Neural cell (in vitro differentiated cells): ENCODE data around the gene PAPOLA. TPM values are rescaled to one million over a fixed set of nuclear protein-coding genes. Genes with fewer than 3 reads are reported as not detected.
"Not testable (repeated sequence)": the region's sequence is repeated elsewhere in the genome, so short reads cannot be mapped to it uniquely, and the experiment has no call there.

Experiments used
- H2AFZ ChIP-seq: fragments of 200-600, 300-800 bp; sonication (generic), shearing (Covaris generic); 2 replicates; pipeline ENCODE4 v1.6.0; 2014; ENCODE audit warnings: low read depth, mild to moderate bottlenecking, antibody characterized with exemption, low read length, moderate library complexity
- H3F3A ChIP-seq: fragments of 200-600 bp; shearing (Covaris generic); 2 replicates; pipeline ENCODE4 v1.6.1; 2016; ENCODE audit warnings: mild to moderate bottlenecking, moderate library complexity, mixed read lengths, antibody characterized with exemption, low read length; ENCODE audit not compliant: insufficient read depth, poor library complexity, severe bottlenecking
- H3K27ac ChIP-seq: fragments of 200-600, 300-800 bp; sonication (generic), shearing (Covaris generic); 2 replicates; pipeline ENCODE4 v1.5.1; 2014; ENCODE audit warnings: mild to moderate bottlenecking, low read length, moderate library complexity
- H3K27me3 ChIP-seq: fragments of 300-800, 200-600 bp; sonication (generic), shearing (Covaris generic); 2 replicates; pipeline ENCODE4 v1.6.0; 2014; ENCODE audit warnings: mild to moderate bottlenecking, low read depth, low read length, moderate library complexity; ENCODE audit not compliant: insufficient read depth
- H3K36me3 ChIP-seq: fragments of 300-800, 200-600 bp; sonication (generic), shearing (Covaris generic); 2 replicates; pipeline ENCODE4 v1.5.1; 2014; ENCODE audit warnings: mild to moderate bottlenecking, antibody characterized with exemption, low read length, moderate library complexity; ENCODE audit not compliant: insufficient read depth
- H3K4me2 ChIP-seq: fragments of 300-800, 200-600 bp; sonication (generic), shearing (Covaris generic); 2 replicates; pipeline ENCODE4 v1.6.0; 2014; ENCODE audit warnings: mild to moderate bottlenecking, low read length
- H3K4me3 ChIP-seq: fragments of 300-800, 200-600 bp; sonication (generic), shearing (Covaris generic); 2 replicates; pipeline ENCODE4 v1.5.1; 2014; ENCODE audit warnings: mild to moderate bottlenecking, low read length, moderate library complexity
- H3K79me2 ChIP-seq: fragments of 200-600 bp; shearing (Covaris generic); replicated peaks from 2 replicates; pipeline ENCODE4 v1.6.0; 2014; ENCODE audit warnings: mild to moderate bottlenecking, low read length, moderate library complexity; ENCODE audit not compliant: insufficient read depth
- H3K9ac ChIP-seq: fragments of 300-800, 200-600 bp; sonication (generic), shearing (Covaris generic); 2 replicates; pipeline ENCODE4 v1.6.1; 2016; ENCODE audit warnings: mild to moderate bottlenecking, low read length, mixed read lengths
- H3K9me2 ChIP-seq: fragments of 200-600 bp; shearing (Covaris generic); 2 replicates; pipeline ENCODE4 v1.6.1; 2016; ENCODE audit warnings: mild to moderate bottlenecking, low read length, mixed read lengths; ENCODE audit not compliant: insufficient read depth
- H3K9me3 ChIP-seq: fragments of 200-600, 300-800 bp; sonication (generic), shearing (Covaris generic); 2 replicates; pipeline ENCODE4 v1.6.1; 2016; ENCODE audit warnings: mild to moderate bottlenecking, mixed run types, low read length, moderate library complexity, mixed read lengths
- H4K20me1 ChIP-seq: fragments of 200-600 bp; shearing (Covaris generic); 2 replicates; pipeline ENCODE4 v1.6.1; 2016; ENCODE audit warnings: mild to moderate bottlenecking, mixed run types; ENCODE audit not compliant: insufficient read depth
- EP300 ChIP-seq: fragments of 450-650 bp; conservative IDR thresholded peaks from 2 replicates; pipeline ENCODE4 v1.6.1; 2014; ENCODE audit warnings: antibody characterized with exemption, mild to moderate bottlenecking, moderate library complexity; ENCODE audit not compliant: poor library complexity, severe bottlenecking
- EZH2 ChIP-seq: fragments of 200-600, 300-800 bp; shearing (Covaris generic), sonication (generic); IDR thresholded peaks from 2 replicates; pipeline ENCODE4 v1.6.1; 2014; ENCODE audit warnings: antibody characterized with exemption, low read length, borderline replicate concordance, mild to moderate bottlenecking; ENCODE audit not compliant: insufficient read depth, poor library complexity, severe bottlenecking
- MXI1 ChIP-seq: fragments of 450-650 bp; conservative IDR thresholded peaks from 2 replicates; pipeline ENCODE4 v1.6.1; 2014; ENCODE audit warnings: antibody characterized with exemption, mild to moderate bottlenecking; ENCODE audit not compliant: poor library complexity, severe bottlenecking
- POLR2AphosphoS5 ChIP-seq: IDR thresholded peaks from 2 replicates; pipeline ENCODE4 v1.6.1; 2012
- RAD21 ChIP-seq: fragments of 450-650 bp; conservative IDR thresholded peaks from 2 replicates; pipeline ENCODE4 v1.6.1; 2014; ENCODE audit warnings: antibody characterized with exemption, mild to moderate bottlenecking, moderate library complexity
- SMC3 ChIP-seq: fragments of 450-650 bp; conservative IDR thresholded peaks from 2 replicates; pipeline ENCODE4 v1.6.1; 2014; ENCODE audit warnings: antibody characterized with exemption, mild to moderate bottlenecking, moderate library complexity; ENCODE audit not compliant: poor library complexity
- TAF1 ChIP-seq: IDR thresholded peaks from 2 replicates; pipeline ENCODE4 v1.6.1; 2012; ENCODE audit warnings: low read depth
- polyA plus RNA-seq: library from polyadenylated mRNA; depleted of rRNA; stranded (reverse); fragments of >200 nt; gene quantifications from 2 replicates; pipeline ENCODE4 v1.2.3, GENCODE V29; 2014
- TF ChIP-seq, protein P1 (sequence below): IDR thresholded peaks from 2 replicates; pipeline ENCODE4 v1.6.1; 2012; ENCODE audit warnings: borderline replicate concordance
- TF ChIP-seq, protein P2 (sequence below): fragments of 450-650 bp; IDR thresholded peaks from 2 replicates; pipeline ENCODE4 v1.5.1; 2014; ENCODE audit warnings: antibody characterized with exemption, mild to moderate bottlenecking, moderate library complexity; ENCODE audit not compliant: poor library complexity, severe bottlenecking

PAPOLA gene
- polyA plus RNA-seq, 1 donor from 2014 or later, result 150 TPM

DNA sequence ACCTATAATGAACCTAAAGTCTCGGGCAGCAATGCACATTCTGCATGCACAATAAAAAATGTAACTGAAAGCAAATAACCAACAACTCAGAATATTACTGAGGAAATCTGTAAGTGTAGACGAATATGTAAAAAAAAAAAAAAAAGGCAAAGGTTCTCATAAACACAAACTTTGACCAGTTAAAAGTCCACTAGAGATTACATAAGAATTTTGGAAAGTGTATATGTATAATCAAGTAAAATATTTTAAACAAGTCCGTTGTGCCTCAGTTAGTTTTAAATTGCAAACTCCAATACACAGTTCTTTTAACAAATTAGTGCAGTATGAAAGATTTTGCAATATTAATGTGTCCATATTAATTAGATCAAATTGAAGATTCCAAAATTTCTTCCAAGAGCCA, 35.3 kb upstream of the PAPOLA start:
- Histone ChIP-seq H3K9ac (no peak overlapping the region), H3K4me3 (no peak overlapping the region), H3K79me2 (no peaks in the 10 kb centered on the region), H3K4me2 (no peak overlapping the region), H3F3A (no peaks in the 10 kb centered on the region), H3K27me3 (no peaks in the 10 kb centered on the region), H3K27ac (no peak overlapping the region), H3K9me2 (no peaks in the 10 kb centered on the region), H2AFZ (no peak overlapping the region), H3K36me3 (no peaks in the 10 kb centered on the region), H3K9me3 (no peaks in the 10 kb centered on the region), H4K20me1 (no peaks in the 10 kb centered on the region)
- TF ChIP-seq, protein P1, sequence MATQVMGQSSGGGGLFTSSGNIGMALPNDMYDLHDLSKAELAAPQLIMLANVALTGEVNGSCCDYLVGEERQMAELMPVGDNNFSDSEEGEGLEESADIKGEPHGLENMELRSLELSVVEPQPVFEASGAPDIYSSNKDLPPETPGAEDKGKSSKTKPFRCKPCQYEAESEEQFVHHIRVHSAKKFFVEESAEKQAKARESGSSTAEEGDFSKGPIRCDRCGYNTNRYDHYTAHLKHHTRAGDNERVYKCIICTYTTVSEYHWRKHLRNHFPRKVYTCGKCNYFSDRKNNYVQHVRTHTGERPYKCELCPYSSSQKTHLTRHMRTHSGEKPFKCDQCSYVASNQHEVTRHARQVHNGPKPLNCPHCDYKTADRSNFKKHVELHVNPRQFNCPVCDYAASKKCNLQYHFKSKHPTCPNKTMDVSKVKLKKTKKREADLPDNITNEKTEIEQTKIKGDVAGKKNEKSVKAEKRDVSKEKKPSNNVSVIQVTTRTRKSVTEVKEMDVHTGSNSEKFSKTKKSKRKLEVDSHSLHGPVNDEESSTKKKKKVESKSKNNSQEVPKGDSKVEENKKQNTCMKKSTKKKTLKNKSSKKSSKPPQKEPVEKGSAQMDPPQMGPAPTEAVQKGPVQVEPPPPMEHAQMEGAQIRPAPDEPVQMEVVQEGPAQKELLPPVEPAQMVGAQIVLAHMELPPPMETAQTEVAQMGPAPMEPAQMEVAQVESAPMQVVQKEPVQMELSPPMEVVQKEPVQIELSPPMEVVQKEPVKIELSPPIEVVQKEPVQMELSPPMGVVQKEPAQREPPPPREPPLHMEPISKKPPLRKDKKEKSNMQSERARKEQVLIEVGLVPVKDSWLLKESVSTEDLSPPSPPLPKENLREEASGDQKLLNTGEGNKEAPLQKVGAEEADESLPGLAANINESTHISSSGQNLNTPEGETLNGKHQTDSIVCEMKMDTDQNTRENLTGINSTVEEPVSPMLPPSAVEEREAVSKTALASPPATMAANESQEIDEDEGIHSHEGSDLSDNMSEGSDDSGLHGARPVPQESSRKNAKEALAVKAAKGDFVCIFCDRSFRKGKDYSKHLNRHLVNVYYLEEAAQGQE, result no peak
- TF ChIP-seq EZH2 (no peak), POLR2AphosphoS5 (no peak), RAD21 (no peak), SMC3 (no peak), EP300 (no peak), MXI1 (no peak), TAF1 (no peak)

DNA sequence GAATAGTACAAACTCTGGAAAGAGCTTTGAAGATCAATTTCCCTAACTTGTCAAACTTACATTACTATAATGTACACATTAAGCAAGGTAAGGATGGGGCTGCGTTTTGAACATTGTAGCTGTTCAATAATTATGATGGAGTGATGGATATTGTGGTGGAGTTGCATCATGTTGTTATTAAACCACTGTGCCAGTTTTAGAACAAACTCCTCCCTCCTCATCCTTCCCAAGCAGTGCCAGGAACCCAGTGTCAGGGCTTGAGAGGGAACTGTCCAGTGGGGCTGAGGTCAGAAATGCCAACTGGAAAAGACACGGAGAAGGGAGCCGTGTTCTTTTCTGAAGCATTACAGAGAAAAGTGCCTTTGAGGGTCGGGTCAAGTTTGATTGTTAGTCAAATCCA, 31.9 kb upstream of the PAPOLA start:
- Histone ChIP-seq H3K36me3 (no peaks in the 10 kb centered on the region), H3K4me2 (no peak overlapping the region), H3K9ac (no peak overlapping the region), H3K27me3 (no peaks in the 10 kb centered on the region), H3K4me3 (no peak overlapping the region), H4K20me1 (no peaks in the 10 kb centered on the region), H3F3A (no peaks in the 10 kb centered on the region), H2AFZ (no peak overlapping the region), H3K9me2 (no peaks in the 10 kb centered on the region), H3K79me2 (no peaks in the 10 kb centered on the region), H3K9me3 (no peaks in the 10 kb centered on the region), H3K27ac (no peak overlapping the region)
- no peak for TF ChIP-seq EP300
- no peak for TF ChIP-seq EZH2
- TF ChIP-seq, protein P2, sequence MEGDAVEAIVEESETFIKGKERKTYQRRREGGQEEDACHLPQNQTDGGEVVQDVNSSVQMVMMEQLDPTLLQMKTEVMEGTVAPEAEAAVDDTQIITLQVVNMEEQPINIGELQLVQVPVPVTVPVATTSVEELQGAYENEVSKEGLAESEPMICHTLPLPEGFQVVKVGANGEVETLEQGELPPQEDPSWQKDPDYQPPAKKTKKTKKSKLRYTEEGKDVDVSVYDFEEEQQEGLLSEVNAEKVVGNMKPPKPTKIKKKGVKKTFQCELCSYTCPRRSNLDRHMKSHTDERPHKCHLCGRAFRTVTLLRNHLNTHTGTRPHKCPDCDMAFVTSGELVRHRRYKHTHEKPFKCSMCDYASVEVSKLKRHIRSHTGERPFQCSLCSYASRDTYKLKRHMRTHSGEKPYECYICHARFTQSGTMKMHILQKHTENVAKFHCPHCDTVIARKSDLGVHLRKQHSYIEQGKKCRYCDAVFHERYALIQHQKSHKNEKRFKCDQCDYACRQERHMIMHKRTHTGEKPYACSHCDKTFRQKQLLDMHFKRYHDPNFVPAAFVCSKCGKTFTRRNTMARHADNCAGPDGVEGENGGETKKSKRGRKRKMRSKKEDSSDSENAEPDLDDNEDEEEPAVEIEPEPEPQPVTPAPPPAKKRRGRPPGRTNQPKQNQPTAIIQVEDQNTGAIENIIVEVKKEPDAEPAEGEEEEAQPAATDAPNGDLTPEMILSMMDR, result no peak

DNA sequence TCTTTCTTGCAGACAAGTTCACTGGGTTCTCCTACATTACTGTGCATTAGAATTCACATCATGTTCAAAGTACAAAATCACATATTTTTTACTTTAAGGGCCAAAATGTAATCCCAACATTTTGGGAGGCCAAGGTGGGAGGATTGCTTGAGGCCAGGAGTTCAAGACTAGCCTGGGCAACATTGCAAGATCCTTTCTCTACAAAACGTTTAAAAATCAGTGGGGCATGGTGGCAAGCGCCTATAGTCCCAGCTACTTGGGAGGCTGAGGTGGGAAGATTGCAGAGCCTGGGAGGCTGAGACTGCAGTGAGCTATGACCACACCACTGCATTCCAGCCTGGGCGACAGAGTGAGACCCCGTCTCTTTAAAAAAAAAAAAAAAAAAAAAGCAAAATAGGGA, 31.2 kb upstream of the PAPOLA start:
- H3F3A ChIP-seq, H3K4me3 ChIP-seq, H3K36me3 ChIP-seq, H3K27me3 ChIP-seq, H3K9me3 ChIP-seq, H3K9me2 ChIP-seq, H3K79me2 ChIP-seq, H3K27ac ChIP-seq, H3K4me2 ChIP-seq, H2AFZ ChIP-seq, H4K20me1 ChIP-seq, H3K9ac ChIP-seq: not testable (repeated sequence)
